Fibroblast of lung (primary cell): ENCODE results near the gene RPS21. TPM values are rescaled to one million over a fixed set of nuclear protein-coding genes. Genes with fewer than 3 reads are reported as not detected.

ENCODE experiments used
- DNase-seq, 2 donors: peaks; one replicate each; pipeline versions ENCODE4 v3.0.0 to v3.0.0-alpha.2; 2010; ENCODE audit warnings: low read depth in 2 of 2
- H2AFZ ChIP-seq: 2 replicates; pipeline ENCODE4 v1.5.1; 2012; ENCODE audit warnings: low read length, control low read depth, inconsistent platforms
- H3K27ac ChIP-seq: 2 replicates; pipeline ENCODE4 v1.5.1; 2011; ENCODE audit warnings: low read length, control low read depth; ENCODE audit not compliant: insufficient read depth
- H3K27me3 ChIP-seq: 2 replicates; pipeline ENCODE4 v1.5.1; 2011; ENCODE audit warnings: mild to moderate bottlenecking, low read length; ENCODE audit not compliant: control insufficient read depth, insufficient read depth
- H3K36me3 ChIP-seq: 2 replicates; pipeline ENCODE4 v1.5.1; 2011; ENCODE audit warnings: low read length; ENCODE audit not compliant: control insufficient read depth, insufficient read depth
- H3K4me1 ChIP-seq: 2 replicates; pipeline ENCODE4 v1.5.1; 2011; ENCODE audit warnings: low read length; ENCODE audit not compliant: control insufficient read depth, insufficient read depth; ENCODE audit errors: extremely low read depth
- H3K4me2 ChIP-seq: 2 replicates; pipeline ENCODE4 v1.5.1; 2011; ENCODE audit warnings: low read length, control low read depth; ENCODE audit not compliant: insufficient read depth; ENCODE audit errors: extremely low read depth
- H3K4me3 ChIP-seq, 4 experiments: fragments of 200-600 bp in 1 of 4; sonication (generic) in 1 of 4; replicated peaks in 1 of 4; 2 replicates each; pipeline ENCODE4 v1.5.1; 2011 to 2016; ENCODE audit warnings: low read length in 4 of 4, low read depth in 3 of 4, mild to moderate bottlenecking in 3 of 4, control low read depth in 2 of 4, inconsistent platforms in 1 of 4, mixed read lengths in 1 of 4; ENCODE audit not compliant: insufficient read depth in 1 of 4; ENCODE audit errors: control extremely low read depth in 1 of 4
- H3K79me2 ChIP-seq: 2 replicates; pipeline ENCODE4 v1.5.1; 2012; ENCODE audit warnings: mild to moderate bottlenecking, low read length, inconsistent platforms; ENCODE audit not compliant: control insufficient read depth, insufficient read depth
- H3K9ac ChIP-seq: 2 replicates; pipeline ENCODE4 v1.5.1; 2011; ENCODE audit warnings: mild to moderate bottlenecking, low read length, control low read depth; ENCODE audit not compliant: insufficient read depth
- H3K9me3 ChIP-seq: 2 replicates; pipeline ENCODE4 v1.5.1; 2012; ENCODE audit warnings: low read depth, low read length; ENCODE audit not compliant: control insufficient read depth, insufficient read depth
- H4K20me1 ChIP-seq: 2 replicates; pipeline ENCODE4 v1.5.1; 2011; ENCODE audit warnings: low read length; ENCODE audit not compliant: control insufficient read depth, insufficient read depth; ENCODE audit errors: extremely low read depth
- CTCF ChIP-seq, 2 donors: IDR thresholded peaks in 1 of 2; conservative IDR thresholded peaks in 1 of 2; 1 replicate in 1 of 2; 2 replicates in 1 of 2; pipeline ENCODE4 v1.5.1; 2011 to 2012; ENCODE audit warnings: low read length in 2 of 2, control low read depth in 1 of 2, inconsistent platforms in 1 of 2, low read depth in 1 of 2, mild to moderate bottlenecking in 1 of 2
- EZH2 ChIP-seq: IDR thresholded peaks from 2 replicates; pipeline ENCODE4 v1.5.1; 2012; ENCODE audit warnings: low read length, control low read depth, mild to moderate bottlenecking; ENCODE audit errors: missing control alignments
- polyA plus RNA-seq, 2 donors: library from polyadenylated mRNA; depleted of rRNA in 1 of 2; stranded (reverse) in 1 of 2; unstranded in 1 of 2; fragments of >200 nt; gene quantifications; 2 replicates each; pipeline ENCODE4 v1.2.1, GENCODE V29; 2011 to 2012; ENCODE audit warnings: missing spikeins in 1 of 2
- total RNA-seq: library from RNA; depleted of rRNA; stranded (reverse); fragments of >200 nt; gene quantifications from 2 replicates; pipeline ENCODE4 v1.2.1, GENCODE V29; 2014

RPS21 gene
- total and polyA plus RNA-seq, 2 donors (not counting 1 experiment from before 2014, with no cell fraction given), result 867 to 2,081 TPM

GRCh38 chr20:62368392-62368975 lies 18.4 kb upstream of the RPS21 start:
- Histone ChIP-seq H3K79me2 (peaks cover 5% of the 10 kb centered on the region), H3K36me3 (peaks cover 2% of the 10 kb centered on the region), H3K27me3 (no peaks in the 10 kb centered on the region), H3K9ac (no peak overlapping the region), H3K9me3 (no peaks in the 10 kb centered on the region), H3K27ac (no peak overlapping the region), H3K4me2 (peak overlapping the region; percentile 64), H4K20me1 (no peaks in the 10 kb centered on the region), H2AFZ (no peak overlapping the region), H3K4me1 (peaks cover 36% of the 10 kb centered on the region), H3K4me3 (peak overlapping the region in 1 of 4 experiments; percentile 50)
- TF ChIP-seq EZH2 (no peak), CTCF (conservative IDR thresholded peaks at IDR 0.05 in 1 of 2, IDR thresholded peaks at IDR 0.05 in 1 of 2; ENCODE audit: low read depth in 1 of 2, low read length in 2 of 2) (no peak)
- peak in 1 of 2 donors; percentile 43 for DNase-seq

- peak overlapping the region; percentile 64 for H3K4me2 ChIP-seq
- no peaks in the 10 kb centered on the region for H3K9me3 ChIP-seq
- H3K27ac ChIP-seq, result peak overlapping the region; percentile 47
- peaks cover 5% of the 10 kb centered on the region for H3K79me2 ChIP-seq
- DNase-seq, result peak; percentile 51 to 66
- no peaks in the 10 kb centered on the region for H3K27me3 ChIP-seq
- no peaks in the 10 kb centered on the region for H4K20me1 ChIP-seq
- peaks cover 2% of the 10 kb centered on the region for H3K36me3 ChIP-seq
- H2AFZ ChIP-seq, result no peak overlapping the region
- no peak for TF ChIP-seq EZH2
- TF ChIP-seq CTCF (conservative IDR thresholded peaks at IDR 0.05 in 1 of 2, IDR thresholded peaks at IDR 0.05 in 1 of 2; ENCODE audit: low read depth in 1 of 2, low read length in 2 of 2), result peak in 1 of 2 donors; percentile 36
- H3K4me3 ChIP-seq, result peak overlapping the region in 1 of 4 experiments; percentile 50
- no peak overlapping the region for H3K9ac ChIP-seq
- H3K4me1 ChIP-seq, result peaks cover 36% of the 10 kb centered on the region
These were observed 17.7 kb upstream of the RPS21 start for GRCh38 chr20:62368976-62369814.

GRCh38 chr20:62369815-62370114 lies 17.1 kb upstream of the RPS21 start:
- TF ChIP-seq EZH2 (no peak), CTCF (conservative IDR thresholded peaks at IDR 0.05 in 1 of 2, IDR thresholded peaks at IDR 0.05 in 1 of 2; ENCODE audit: low read depth in 1 of 2, low read length in 2 of 2) (no peak)
- H3K4me3 ChIP-seq, result peak overlapping the region in 1 of 4 experiments; percentile 12

More at GRCh38 chr20:62369815-62370114, 17.1 kb upstream of the RPS21 start:
- Histone ChIP-seq H2AFZ (no peak overlapping the region), H3K36me3 (peaks cover 2% of the 10 kb centered on the region), H3K4me1 (peaks cover 42% of the 10 kb centered on the region), H3K4me2 (peak overlapping the region; percentile 54), H3K79me2 (peaks cover 5% of the 10 kb centered on the region), H3K9me3 (no peaks in the 10 kb centered on the region), H3K27me3 (no peaks in the 10 kb centered on the region), H4K20me1 (no peaks in the 10 kb centered on the region), H3K9ac (no peak overlapping the region), H3K27ac (peak overlapping the region; percentile 47)
- no peak for DNase-seq
